ENCODE data around the gene BIRC6. TPM values are rescaled to one million over a fixed set of nuclear protein-coding genes. Genes with fewer than 3 reads are reported as not detected.
"Not testable (repeated sequence)": the region's sequence is repeated elsewhere in the genome, so short reads cannot be mapped to it uniquely, and the experiment has no call there.

The BIRC6 gene
- total and polyA plus RNA-seq, 2 donors (not counting 1 experiment from before 2014, with no cell fraction given) = 46.7 to 162 TPM

GRCh38 chr2:32342801-32343200 is 14.0 kb upstream of the BIRC6 start:
- no peaks in the 10 kb centered on the region for H4K20me1 ChIP-seq (ENCODE audit: control insufficient read depth, extremely low read depth, insufficient read depth, low read length)
- no peaks in the 10 kb centered on the region for H3K9me3 ChIP-seq (ENCODE audit: control insufficient read depth, insufficient read depth, low read depth, low read length)
- no peak overlapping the region for H3K4me2 ChIP-seq (ENCODE audit: extremely low read depth, insufficient read depth, low read length)
- H3K4me1 ChIP-seq (ENCODE audit: control insufficient read depth, extremely low read depth, insufficient read depth, low read length) = no peaks in the 10 kb centered on the region
- TF ChIP-seq CTCF (conservative IDR thresholded peaks at IDR 0.05 in 1 of 2, IDR thresholded peaks at IDR 0.05 in 1 of 2; ENCODE audit: low read depth in 1 of 2, low read length in 2 of 2) (no peak), EZH2 (IDR thresholded peaks at IDR 0.05; ENCODE audit: low read length, missing control alignments) (no peak)
- H3K27me3 ChIP-seq (ENCODE audit: control insufficient read depth, insufficient read depth, low read length) = no peaks in the 10 kb centered on the region
- no peak overlapping the region for H2AFZ ChIP-seq (ENCODE audit: low read length)
- no peaks in the 10 kb centered on the region for H3K79me2 ChIP-seq (ENCODE audit: control insufficient read depth, insufficient read depth, low read length)
- H3K9ac ChIP-seq (ENCODE audit: insufficient read depth, low read length) = no peak overlapping the region
- H3K4me3 ChIP-seq (replicated peaks in 1 of 4; ENCODE audit: control extremely low read depth in 1 of 4, insufficient read depth in 1 of 4, low read depth in 3 of 4, low read length in 4 of 4) = no peak overlapping the region
- DNase-seq (ENCODE audit: low read depth in 2 of 2) = peak in 1 of 2 donors; percentile 33
- H3K36me3 ChIP-seq (ENCODE audit: control insufficient read depth, insufficient read depth, low read length) = no peaks in the 10 kb centered on the region
- no peak overlapping the region for H3K27ac ChIP-seq (ENCODE audit: insufficient read depth, low read length)

GRCh38 chr2:32350797-32351196 is 6.0 kb upstream of the BIRC6 start:
- not testable (repeated sequence) for DNase-seq (ENCODE audit: low read depth in 2 of 2); H3K27ac ChIP-seq (ENCODE audit: insufficient read depth, low read length); H3K4me2 ChIP-seq (ENCODE audit: extremely low read depth, insufficient read depth, low read length); H4K20me1 ChIP-seq (ENCODE audit: control insufficient read depth, extremely low read depth, insufficient read depth, low read length); H2AFZ ChIP-seq (ENCODE audit: low read length); H3K4me3 ChIP-seq (replicated peaks in 1 of 4; ENCODE audit: control extremely low read depth in 1 of 4, insufficient read depth in 1 of 4, low read depth in 3 of 4, low read length in 4 of 4); H3K36me3 ChIP-seq (ENCODE audit: control insufficient read depth, insufficient read depth, low read length); H3K27me3 ChIP-seq (ENCODE audit: control insufficient read depth, insufficient read depth, low read length); H3K79me2 ChIP-seq (ENCODE audit: control insufficient read depth, insufficient read depth, low read length); H3K4me1 ChIP-seq (ENCODE audit: control insufficient read depth, extremely low read depth, insufficient read depth, low read length); H3K9ac ChIP-seq (ENCODE audit: insufficient read depth, low read length); H3K9me3 ChIP-seq (ENCODE audit: control insufficient read depth, insufficient read depth, low read depth, low read length)

- peak overlapping the region; percentile 99 for H3K27ac ChIP-seq (ENCODE audit: insufficient read depth, low read length)
- no peaks in the 10 kb centered on the region for H3K27me3 ChIP-seq (ENCODE audit: control insufficient read depth, insufficient read depth, low read length)
- peaks cover 3% of the 10 kb centered on the region for H3K4me1 ChIP-seq (ENCODE audit: control insufficient read depth, extremely low read depth, insufficient read depth, low read length)
- no peaks in the 10 kb centered on the region for H3K36me3 ChIP-seq (ENCODE audit: control insufficient read depth, insufficient read depth, low read length)
- no peaks in the 10 kb centered on the region for H4K20me1 ChIP-seq (ENCODE audit: control insufficient read depth, extremely low read depth, insufficient read depth, low read length)
- H3K9ac ChIP-seq (ENCODE audit: insufficient read depth, low read length) = peak overlapping the region; percentile 99
- H2AFZ ChIP-seq (ENCODE audit: low read length) = peak overlapping the region; percentile 71
- no peaks in the 10 kb centered on the region for H3K9me3 ChIP-seq (ENCODE audit: control insufficient read depth, insufficient read depth, low read depth, low read length)
- no peak for DNase-seq (ENCODE audit: low read depth in 2 of 2)
- H3K4me3 ChIP-seq (replicated peaks in 1 of 4; ENCODE audit: control extremely low read depth in 1 of 4, insufficient read depth in 1 of 4, low read depth in 3 of 4, low read length in 4 of 4) = peak overlapping the region; percentile 70 to 99 (median 98)
- peak overlapping the region; percentile 76 for H3K4me2 ChIP-seq (ENCODE audit: extremely low read depth, insufficient read depth, low read length)
- peaks cover 40% of the 10 kb centered on the region for H3K79me2 ChIP-seq (ENCODE audit: control insufficient read depth, insufficient read depth, low read length)
- TF ChIP-seq CTCF (conservative IDR thresholded peaks at IDR 0.05 in 1 of 2, IDR thresholded peaks at IDR 0.05 in 1 of 2; ENCODE audit: low read depth in 1 of 2, low read length in 2 of 2) (no peak), EZH2 (IDR thresholded peaks at IDR 0.05; ENCODE audit: low read length, missing control alignments) (no peak)
Observed at GRCh38 chr2:32355976-32356680, 695 bp upstream of the BIRC6 start.

Data from fibroblast of lung (primary cell).